NT2/D1 (cell line): ENCODE measurements around the gene HFM1.

Source experiments
- SUZ12 ChIP-seq: IDR thresholded peaks from 2 replicates; pipeline ENCODE4 v1.6.1; 2011; ENCODE audit not compliant: insufficient read length, insufficient read depth; ENCODE audit errors: extremely low read depth
- YY1 ChIP-seq: IDR thresholded peaks from 2 replicates; pipeline ENCODE4 v1.6.1; 2011; ENCODE audit not compliant: insufficient read length, insufficient read depth
- ZNF274 ChIP-seq: IDR thresholded peaks from 2 replicates; pipeline ENCODE4 v1.6.1; 2011; ENCODE audit warnings: mild to moderate bottlenecking, low read depth, low read length

DNA sequence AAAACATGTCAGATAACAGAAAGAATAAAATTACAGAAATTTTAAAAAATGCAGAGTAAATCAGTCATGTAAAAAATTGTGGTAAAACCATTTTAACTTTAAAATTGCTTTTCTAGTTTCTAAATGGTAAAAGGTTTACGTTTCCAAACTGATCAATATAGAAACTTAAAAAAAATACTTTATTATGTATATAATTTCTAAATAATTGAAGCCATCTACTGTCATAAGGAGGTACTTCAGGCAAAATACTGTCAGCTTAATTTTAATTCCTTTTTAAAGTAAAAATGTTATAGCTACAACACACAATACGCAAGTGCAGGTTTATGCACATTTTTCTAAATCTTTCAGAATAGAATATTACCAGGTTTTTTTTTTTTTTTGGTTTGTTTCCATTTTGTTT is 159.9 kb downstream of the HFM1 start:
- no peak for TF ChIP-seq SUZ12
- TF ChIP-seq ZNF274: no peak
- no peak for TF ChIP-seq YY1
